Measurements from ENCODE around the gene CETN3. TPM values are rescaled to one million over a fixed set of nuclear protein-coding genes. Genes with fewer than 3 reads are reported as not detected.

The CETN3 gene
- total RNA-seq, 1 experiment from 2014 or later, result 42.2 TPM

DNA sequence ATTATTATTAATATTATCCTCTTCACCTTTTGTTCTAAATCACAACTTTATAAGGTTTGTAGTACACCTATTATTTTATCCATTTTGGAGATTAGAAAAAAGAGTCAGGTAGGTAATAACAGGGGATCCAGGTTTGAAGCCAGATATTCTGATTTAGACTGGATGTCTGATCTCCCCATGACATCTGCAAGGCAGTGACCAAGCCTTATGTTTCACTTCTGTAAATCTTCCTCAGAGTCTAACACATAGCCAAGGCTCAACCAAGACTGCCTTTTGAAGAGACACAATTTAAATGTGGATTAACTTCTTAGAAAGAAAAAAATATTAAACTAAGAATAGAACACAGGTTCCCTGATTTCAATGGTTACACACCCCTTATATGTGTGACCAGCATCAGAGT, 44.2 kb downstream of the CETN3 start:
- Mint-ChIP-seq H3K4me3 (no peak overlapping the region), H3K27ac (no peak overlapping the region), H3K36me3 (peaks cover 16% of the 10 kb centered on the region), H3K27me3 (ENCODE audit: low read depth) (no peaks in the 10 kb centered on the region), H3K9me3 (peaks cover 27% of the 10 kb centered on the region), H3K4me1 (peaks cover 12% of the 10 kb centered on the region)
- no peak for TF ChIP-seq ZNF317 (CRISPR knock-in tag; IDR thresholded peaks at IDR 0.05; ENCODE audit: borderline replicate concordance, low read depth)
- TF ChIP-seq HMGA2 (CRISPR knock-in tag; IDR thresholded peaks at IDR 0.05), result no peak
- TF ChIP-seq SMAD3 (CRISPR knock-in tag; IDR thresholded peaks at IDR 0.05; ENCODE audit: borderline replicate concordance), result no peak
- no peak for TF ChIP-seq ELF4 (CRISPR knock-in tag; IDR thresholded peaks at IDR 0.05; ENCODE audit: low read depth)
- POLR2A ChIA-PET, result no interaction called here
- CTCF ChIA-PET, result no interaction called here
- no peak for ATAC-seq
- DNase-seq (ENCODE audit: low spot score), result no peak

DNA sequence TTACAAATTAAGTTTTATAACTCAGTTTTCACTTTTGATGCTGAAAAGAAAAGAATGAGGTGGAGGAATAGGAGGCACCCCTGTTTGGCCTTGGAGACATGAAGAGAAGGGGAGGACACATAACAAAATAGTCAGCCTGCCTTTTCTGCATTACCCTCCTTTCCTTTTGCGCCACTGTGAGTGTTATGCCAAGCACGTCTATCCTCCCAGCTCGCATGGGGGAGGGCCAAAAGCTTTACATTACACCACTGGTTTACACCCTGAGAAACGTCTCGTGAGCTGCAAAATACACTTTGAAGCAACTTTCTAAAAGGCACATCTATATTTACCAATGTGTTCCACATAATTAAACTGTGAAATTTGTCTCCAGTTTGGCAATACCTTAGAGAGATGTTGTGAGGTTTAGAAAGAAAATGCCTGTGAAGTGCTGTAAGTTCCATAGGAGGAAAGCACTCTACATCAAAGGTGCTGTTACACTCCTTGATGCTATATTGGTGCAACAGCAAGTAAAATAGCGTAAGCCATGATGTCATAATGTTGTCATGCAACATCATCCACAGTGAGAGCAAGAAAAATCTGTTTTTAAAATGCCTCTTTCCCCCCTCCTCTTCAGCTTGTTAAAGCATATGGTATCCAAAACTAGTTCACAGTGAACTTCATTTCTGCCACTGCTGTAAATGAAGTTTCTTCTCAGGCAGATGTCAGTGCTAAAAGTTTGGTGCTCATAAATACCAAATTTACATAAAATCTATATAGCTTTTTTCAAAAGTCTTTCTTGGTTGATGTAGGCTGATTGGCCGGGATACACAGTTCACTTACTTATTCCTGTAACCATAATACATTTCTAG, 50.3 kb downstream of the CETN3 start:
- POLR2A ChIA-PET, result no interaction called here
- CTCF ChIA-PET, result no interaction called here
- Mint-ChIP-seq H3K36me3 (no peaks in the 10 kb centered on the region), H3K4me1 (peaks cover 5% of the 10 kb centered on the region), H3K4me3 (no peak overlapping the region), H3K27ac (no peak overlapping the region), H3K27me3 (ENCODE audit: low read depth) (no peaks in the 10 kb centered on the region), H3K9me3 (peaks cover 7% of the 10 kb centered on the region)
- TF ChIP-seq, protein P1, sequence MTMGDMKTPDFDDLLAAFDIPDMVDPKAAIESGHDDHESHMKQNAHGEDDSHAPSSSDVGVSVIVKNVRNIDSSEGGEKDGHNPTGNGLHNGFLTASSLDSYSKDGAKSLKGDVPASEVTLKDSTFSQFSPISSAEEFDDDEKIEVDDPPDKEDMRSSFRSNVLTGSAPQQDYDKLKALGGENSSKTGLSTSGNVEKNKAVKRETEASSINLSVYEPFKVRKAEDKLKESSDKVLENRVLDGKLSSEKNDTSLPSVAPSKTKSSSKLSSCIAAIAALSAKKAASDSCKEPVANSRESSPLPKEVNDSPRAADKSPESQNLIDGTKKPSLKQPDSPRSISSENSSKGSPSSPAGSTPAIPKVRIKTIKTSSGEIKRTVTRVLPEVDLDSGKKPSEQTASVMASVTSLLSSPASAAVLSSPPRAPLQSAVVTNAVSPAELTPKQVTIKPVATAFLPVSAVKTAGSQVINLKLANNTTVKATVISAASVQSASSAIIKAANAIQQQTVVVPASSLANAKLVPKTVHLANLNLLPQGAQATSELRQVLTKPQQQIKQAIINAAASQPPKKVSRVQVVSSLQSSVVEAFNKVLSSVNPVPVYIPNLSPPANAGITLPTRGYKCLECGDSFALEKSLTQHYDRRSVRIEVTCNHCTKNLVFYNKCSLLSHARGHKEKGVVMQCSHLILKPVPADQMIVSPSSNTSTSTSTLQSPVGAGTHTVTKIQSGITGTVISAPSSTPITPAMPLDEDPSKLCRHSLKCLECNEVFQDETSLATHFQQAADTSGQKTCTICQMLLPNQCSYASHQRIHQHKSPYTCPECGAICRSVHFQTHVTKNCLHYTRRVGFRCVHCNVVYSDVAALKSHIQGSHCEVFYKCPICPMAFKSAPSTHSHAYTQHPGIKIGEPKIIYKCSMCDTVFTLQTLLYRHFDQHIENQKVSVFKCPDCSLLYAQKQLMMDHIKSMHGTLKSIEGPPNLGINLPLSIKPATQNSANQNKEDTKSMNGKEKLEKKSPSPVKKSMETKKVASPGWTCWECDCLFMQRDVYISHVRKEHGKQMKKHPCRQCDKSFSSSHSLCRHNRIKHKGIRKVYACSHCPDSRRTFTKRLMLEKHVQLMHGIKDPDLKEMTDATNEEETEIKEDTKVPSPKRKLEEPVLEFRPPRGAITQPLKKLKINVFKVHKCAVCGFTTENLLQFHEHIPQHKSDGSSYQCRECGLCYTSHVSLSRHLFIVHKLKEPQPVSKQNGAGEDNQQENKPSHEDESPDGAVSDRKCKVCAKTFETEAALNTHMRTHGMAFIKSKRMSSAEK (CRISPR knock-in tag; IDR thresholded peaks at IDR 0.05; ENCODE audit: borderline replicate concordance), result no peak
- TF ChIP-seq ZNF396 (CRISPR knock-in tag; IDR thresholded peaks at IDR 0.05; ENCODE audit: borderline replicate concordance) (no peak), FOXK1 (CRISPR knock-in tag; IDR thresholded peaks at IDR 0.05) (no peak), HMGA2 (CRISPR knock-in tag; IDR thresholded peaks at IDR 0.05) (no peak), ETV6 (CRISPR knock-in tag; IDR thresholded peaks at IDR 0.05) (no peak), NFATC4 (CRISPR knock-in tag; IDR thresholded peaks at IDR 0.05) (no peak), GTF2I (CRISPR knock-in tag; conservative IDR thresholded peaks at IDR 0.05) (no peak), TCF7 (CRISPR knock-in tag; IDR thresholded peaks at IDR 0.05; ENCODE audit: low read depth) (no peak)
- DNase-seq (ENCODE audit: low spot score), result no peak
- ATAC-seq, result peak; percentile 30; the same call in 1 of the 2 replicates

DNA sequence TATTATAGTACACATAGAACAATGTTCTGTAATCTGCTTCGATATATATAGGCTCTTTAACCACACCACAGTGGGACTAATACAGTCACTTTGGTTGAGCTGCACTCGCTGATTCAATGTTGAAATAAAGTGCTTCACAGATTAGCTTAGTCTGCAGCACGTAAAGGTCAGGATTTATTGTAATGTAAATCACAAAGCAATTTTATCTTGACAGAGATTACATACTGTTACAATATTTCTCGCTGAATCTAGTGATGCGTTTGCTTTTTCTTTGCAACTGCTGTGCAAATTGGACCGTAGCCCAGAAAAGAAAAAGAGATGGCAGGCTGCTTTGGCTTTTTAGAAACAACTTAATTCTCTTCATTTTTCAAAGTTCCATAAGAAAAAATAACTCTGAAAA, 52.9 kb downstream of the CETN3 start:
- Mint-ChIP-seq H3K27me3 (ENCODE audit: low read depth) (no peaks in the 10 kb centered on the region), H3K4me1 (peaks cover 5% of the 10 kb centered on the region), H3K4me3 (no peak overlapping the region), H3K36me3 (no peaks in the 10 kb centered on the region), H3K27ac (no peak overlapping the region), H3K9me3 (no peaks in the 10 kb centered on the region; the same call in 1 of the 2 replicates)
- CTCF ChIA-PET, result interaction anchor here (1.0 kb wide), 1 partner anchor 26 kb away, joined by 3 read pairs; no protein-coding TSS in a partner anchor
- POLR2A ChIA-PET, result no interaction called here
- TF ChIP-seq MYBL2 (CRISPR knock-in tag; IDR thresholded peaks at IDR 0.05) (no peak), ZNF121 (CRISPR knock-in tag; IDR thresholded peaks at IDR 0.05) (no peak), NR1H2 (CRISPR knock-in tag; IDR thresholded peaks at IDR 0.05) (no peak), NFATC4 (CRISPR knock-in tag; IDR thresholded peaks at IDR 0.05) (no peak), NFE2L1 (CRISPR knock-in tag; IDR thresholded peaks at IDR 0.05) (no peak)
- TF ChIP-seq, protein P2, sequence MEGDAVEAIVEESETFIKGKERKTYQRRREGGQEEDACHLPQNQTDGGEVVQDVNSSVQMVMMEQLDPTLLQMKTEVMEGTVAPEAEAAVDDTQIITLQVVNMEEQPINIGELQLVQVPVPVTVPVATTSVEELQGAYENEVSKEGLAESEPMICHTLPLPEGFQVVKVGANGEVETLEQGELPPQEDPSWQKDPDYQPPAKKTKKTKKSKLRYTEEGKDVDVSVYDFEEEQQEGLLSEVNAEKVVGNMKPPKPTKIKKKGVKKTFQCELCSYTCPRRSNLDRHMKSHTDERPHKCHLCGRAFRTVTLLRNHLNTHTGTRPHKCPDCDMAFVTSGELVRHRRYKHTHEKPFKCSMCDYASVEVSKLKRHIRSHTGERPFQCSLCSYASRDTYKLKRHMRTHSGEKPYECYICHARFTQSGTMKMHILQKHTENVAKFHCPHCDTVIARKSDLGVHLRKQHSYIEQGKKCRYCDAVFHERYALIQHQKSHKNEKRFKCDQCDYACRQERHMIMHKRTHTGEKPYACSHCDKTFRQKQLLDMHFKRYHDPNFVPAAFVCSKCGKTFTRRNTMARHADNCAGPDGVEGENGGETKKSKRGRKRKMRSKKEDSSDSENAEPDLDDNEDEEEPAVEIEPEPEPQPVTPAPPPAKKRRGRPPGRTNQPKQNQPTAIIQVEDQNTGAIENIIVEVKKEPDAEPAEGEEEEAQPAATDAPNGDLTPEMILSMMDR (IDR thresholded peaks at IDR 0.05), result no peak
- TF ChIP-seq, protein P3, sequence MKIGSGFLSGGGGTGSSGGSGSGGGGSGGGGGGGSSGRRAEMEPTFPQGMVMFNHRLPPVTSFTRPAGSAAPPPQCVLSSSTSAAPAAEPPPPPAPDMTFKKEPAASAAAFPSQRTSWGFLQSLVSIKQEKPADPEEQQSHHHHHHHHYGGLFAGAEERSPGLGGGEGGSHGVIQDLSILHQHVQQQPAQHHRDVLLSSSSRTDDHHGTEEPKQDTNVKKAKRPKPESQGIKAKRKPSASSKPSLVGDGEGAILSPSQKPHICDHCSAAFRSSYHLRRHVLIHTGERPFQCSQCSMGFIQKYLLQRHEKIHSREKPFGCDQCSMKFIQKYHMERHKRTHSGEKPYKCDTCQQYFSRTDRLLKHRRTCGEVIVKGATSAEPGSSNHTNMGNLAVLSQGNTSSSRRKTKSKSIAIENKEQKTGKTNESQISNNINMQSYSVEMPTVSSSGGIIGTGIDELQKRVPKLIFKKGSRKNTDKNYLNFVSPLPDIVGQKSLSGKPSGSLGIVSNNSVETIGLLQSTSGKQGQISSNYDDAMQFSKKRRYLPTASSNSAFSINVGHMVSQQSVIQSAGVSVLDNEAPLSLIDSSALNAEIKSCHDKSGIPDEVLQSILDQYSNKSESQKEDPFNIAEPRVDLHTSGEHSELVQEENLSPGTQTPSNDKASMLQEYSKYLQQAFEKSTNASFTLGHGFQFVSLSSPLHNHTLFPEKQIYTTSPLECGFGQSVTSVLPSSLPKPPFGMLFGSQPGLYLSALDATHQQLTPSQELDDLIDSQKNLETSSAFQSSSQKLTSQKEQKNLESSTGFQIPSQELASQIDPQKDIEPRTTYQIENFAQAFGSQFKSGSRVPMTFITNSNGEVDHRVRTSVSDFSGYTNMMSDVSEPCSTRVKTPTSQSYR (CRISPR knock-in tag; IDR thresholded peaks at IDR 0.05), result no peak
- ATAC-seq, result no peak
- DNase-seq (ENCODE audit: low spot score), result no peak

All from WTC11 (cell line).